ENCODE data around the gene NFATC4. TPM values are rescaled to one million over a fixed set of nuclear protein-coding genes. Genes with fewer than 3 reads are reported as not detected.
A peak's percentile ranks its signal among the peaks of the same experiment; 100 is the strongest.

Gene NFATC4
- total RNA-seq, 2 experiments from 2014 or later = not detected

GRCh38 chr14:24422261-24422660, 54.3 kb downstream of the NFATC4 start:
- Mint-ChIP-seq H3K27ac (no peak overlapping the region), H3K27me3 (peaks cover 5% of the 10 kb centered on the region), H3K9me3 (no peaks in the 10 kb centered on the region), H3K4me3 (no peak overlapping the region), H3K36me3 (ENCODE audit: low read depth) (no peaks in the 10 kb centered on the region), H3K4me1 (ENCODE audit: low read depth) (peaks cover 16% of the 10 kb centered on the region)
- no peak for TF ChIP-seq CTCF (IDR thresholded peaks at IDR 0.05)
- Histone ChIP-seq H3K9me3 (ENCODE audit: control insufficient read depth in 1 of 2, insufficient read depth in 1 of 2, low read length in 2 of 2) (no peaks in the 10 kb centered on the region), H3K36me3 (ENCODE audit: insufficient read depth, low read length) (no peaks in the 10 kb centered on the region), H3K27me3 (ENCODE audit: control insufficient read depth in 1 of 2, insufficient read depth in 2 of 2, low read length in 2 of 2) (no peaks in the 10 kb centered on the region), H3K4me1 (ENCODE audit: insufficient read depth, low read length) (peaks cover 28% of the 10 kb centered on the region), H3K27ac (ENCODE audit: low read depth in 1 of 2, low read length in 2 of 2) (no peak overlapping the region), H3K4me3 (ENCODE audit: low read length) (no peak overlapping the region)
- POLR2A ChIA-PET = no interaction called here
- intact Hi-C loops (cut with DNase I, micrococcal nuclease) = no loop called here
- CTCF ChIA-PET = interaction anchor here (1.7 to 2.8 kb wide), 2 partner anchors 9 to 14 kb away, joined by 6 to 9 read pairs; no protein-coding TSS in a partner anchor
- ATAC-seq (ENCODE audit: poor library complexity) (no peak), DNase-seq (no peak)

- H3K4me3 ChIP-seq (ENCODE audit: low read length) = no peak overlapping the region
- ChIA-PET CTCF (interaction anchor here (1.4 to 2.8 kb wide), 4 partner anchors 9 to 152 kb away, joined by 3 to 10 read pairs (median 8); partner anchors contain the start of gene RABGGTA), POLR2A (interaction anchor here (1.3 kb wide), 1 partner anchor 181 kb away, joined by 3 read pairs; the partner anchor contains the start of gene TINF2)
- no peak overlapping the region for H3K4me3 Mint-ChIP-seq
- H3K9me3 ChIP-seq (ENCODE audit: control insufficient read depth in 1 of 2, insufficient read depth in 1 of 2, low read length in 2 of 2) = no peaks in the 10 kb centered on the region
- H3K36me3 ChIP-seq (ENCODE audit: insufficient read depth, low read length) = no peaks in the 10 kb centered on the region
- intact Hi-C loops (cut with DNase I, micrococcal nuclease) = no loop called here
- no peak for DNase-seq
- no peaks in the 10 kb centered on the region for H3K9me3 Mint-ChIP-seq
- no peak overlapping the region for H3K27ac ChIP-seq (ENCODE audit: low read depth in 1 of 2, low read length in 2 of 2)
- H3K27me3 ChIP-seq (ENCODE audit: control insufficient read depth in 1 of 2, insufficient read depth in 2 of 2, low read length in 2 of 2) = no peaks in the 10 kb centered on the region
- no peak overlapping the region for H3K27ac Mint-ChIP-seq
- no peak for ATAC-seq (ENCODE audit: poor library complexity)
- H3K4me1 ChIP-seq (ENCODE audit: insufficient read depth, low read length) = peaks cover 35% of the 10 kb centered on the region
- H3K27me3 Mint-ChIP-seq = peaks cover 5% of the 10 kb centered on the region
- H3K4me1 Mint-ChIP-seq (ENCODE audit: low read depth) = peaks cover 16% of the 10 kb centered on the region
- no peaks in the 10 kb centered on the region for H3K36me3 Mint-ChIP-seq (ENCODE audit: low read depth)
- TF ChIP-seq CTCF (IDR thresholded peaks at IDR 0.05) = no peak
Measured at GRCh38 chr14:24422694-24423601, 55.0 kb downstream of the NFATC4 start.

- no peak for TF ChIP-seq CTCF (IDR thresholded peaks at IDR 0.05)
- Mint-ChIP-seq H3K9me3 (no peaks in the 10 kb centered on the region), H3K36me3 (ENCODE audit: low read depth) (peaks cover 6% of the 10 kb centered on the region), H3K27ac (peak overlapping the region; percentile 97), H3K4me3 (no peak overlapping the region), H3K4me1 (ENCODE audit: low read depth) (peaks cover 30% of the 10 kb centered on the region), H3K27me3 (no peaks in the 10 kb centered on the region)
- POLR2A ChIA-PET = no interaction called here
- CTCF ChIA-PET = interaction anchor here (1.4 to 2.4 kb wide), 2 partner anchors 92 to 118 kb away, joined by 4 to 10 read pairs; partner anchors contain the start of gene CIDEB
- ATAC-seq (ENCODE audit: poor library complexity) = no peak
- H3K4me1 ChIP-seq (ENCODE audit: insufficient read depth, low read length) = peaks cover 59% of the 10 kb centered on the region
- H3K36me3 ChIP-seq (ENCODE audit: insufficient read depth, low read length) = no peaks in the 10 kb centered on the region
- intact Hi-C loops (cut with DNase I, micrococcal nuclease) = no loop called here
- no peak overlapping the region for H3K27ac ChIP-seq (ENCODE audit: low read depth in 1 of 2, low read length in 2 of 2)
- H3K27me3 ChIP-seq (ENCODE audit: control insufficient read depth in 1 of 2, insufficient read depth in 2 of 2, low read length in 2 of 2) = no peaks in the 10 kb centered on the region
- peak in 2 of 14 experiments; percentile 46 to 53 for DNase-seq
- no peak overlapping the region for H3K4me3 ChIP-seq (ENCODE audit: low read length)
- no peaks in the 10 kb centered on the region for H3K9me3 ChIP-seq (ENCODE audit: control insufficient read depth in 1 of 2, insufficient read depth in 1 of 2, low read length in 2 of 2)
Measured at GRCh38 chr14:24425704-24426103, 57.7 kb downstream of the NFATC4 start.

Data from CD4-positive, alpha-beta T cell (primary cell).